GM12891 (cell line): Measurements from ENCODE around the gene GSAP.

ENCODE experiments used
- PAX5 ChIP-seq: IDR thresholded peaks from 2 replicates; pipeline ENCODE4 v1.6.1; 2011; ENCODE audit warnings: low read length, moderate library complexity, mild to moderate bottlenecking; ENCODE audit not compliant: insufficient read depth, severe bottlenecking
- POLR2A ChIP-seq: IDR thresholded peaks from 2 replicates; pipeline ENCODE4 v1.6.1; 2011; ENCODE audit warnings: low read depth, low read length, control low read depth
- POLR2AphosphoS5 ChIP-seq: IDR thresholded peaks from 2 replicates; pipeline ENCODE4 v1.6.1; 2011; ENCODE audit warnings: low read depth, low read length, control low read depth
- TAF1 ChIP-seq: IDR thresholded peaks from 2 replicates; pipeline ENCODE4 v1.6.1; 2011; ENCODE audit warnings: low read depth, low read length, control low read depth

- TF ChIP-seq TAF1 (0 out of 2 replicates have a peak, but pooled peaks have one; percentile 36), POLR2AphosphoS5 (no peak; the same call in 1 of the 2 replicates), PAX5 (no peak), POLR2A (peak; percentile 68; the same call in 1 of the 2 replicates)
Measured at GRCh38 chr7:77416621-77417371, 647 bp upstream of the GSAP start.
